ENCODE results near the gene TMEM253. TPM values are rescaled to one million over a fixed set of nuclear protein-coding genes. Genes with fewer than 3 reads are reported as not detected.
A peak's percentile ranks its signal among the peaks of the same experiment; 100 is the strongest.

TMEM253 gene
- polyA plus RNA-seq, 3 donors, result 0.05 TPM; not detected in 2

DNA sequence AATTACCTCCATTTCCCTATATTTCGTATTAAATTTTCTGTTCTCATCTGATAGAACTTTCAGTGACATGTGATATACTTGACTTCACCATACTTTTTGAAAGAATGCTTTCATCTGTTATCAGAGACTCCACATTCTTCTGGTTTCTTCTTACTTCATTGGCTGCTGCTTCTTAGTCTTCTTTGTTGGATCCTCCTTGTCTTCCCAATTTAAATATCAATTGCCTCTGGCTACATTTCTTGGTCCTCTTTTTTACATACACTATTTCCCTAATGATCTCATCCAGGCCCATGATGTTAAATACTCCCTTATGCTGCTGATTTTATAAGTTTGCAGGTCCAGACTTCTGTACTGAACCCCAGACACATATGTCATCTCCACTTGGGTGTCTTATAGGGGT lies 33.0 kb downstream of the TMEM253 start:
- Histone ChIP-seq H3K9me3 (replicated peaks in 1 of 2; ENCODE audit: control insufficient read depth in 1 of 2, insufficient read depth in 1 of 2, low read length in 2 of 2) (no peaks in the 10 kb centered on the region), H3K36me3 (replicated peaks in 1 of 2; ENCODE audit: control insufficient read depth in 1 of 2, insufficient read depth in 2 of 2, low read length in 2 of 2) (no peaks in the 10 kb centered on the region), H3K79me2 (ENCODE audit: insufficient read depth, low read length) (no peaks in the 10 kb centered on the region), H3K4me1 (ENCODE audit: control insufficient read depth in 1 of 2, insufficient read depth in 2 of 2, low read length in 2 of 2) (no peaks in the 10 kb centered on the region), H2AFZ (ENCODE audit: insufficient read depth, low read depth, low read length, poor library complexity, severe bottlenecking) (no peak overlapping the region), H3K4me3 (replicated peaks in 1 of 3; ENCODE audit: low read depth in 2 of 3, low read length in 3 of 3) (no peak overlapping the region), H3K27ac (ENCODE audit: low read depth in 1 of 2, low read length in 2 of 2) (no peak overlapping the region), H4K20me1 (ENCODE audit: insufficient read depth, low read length) (no peaks in the 10 kb centered on the region), H3K4me2 (replicated peaks; ENCODE audit: extremely low read depth, low read length, poor library complexity, severe bottlenecking) (no peak overlapping the region), H3K27me3 (ENCODE audit: control insufficient read depth in 2 of 2, insufficient read depth in 2 of 2, low read length in 2 of 2) (no peaks in the 10 kb centered on the region), H3K9ac (ENCODE audit: insufficient read depth, low read length, poor library complexity, severe bottlenecking) (no peak overlapping the region)
- TF ChIP-seq, protein P1, sequence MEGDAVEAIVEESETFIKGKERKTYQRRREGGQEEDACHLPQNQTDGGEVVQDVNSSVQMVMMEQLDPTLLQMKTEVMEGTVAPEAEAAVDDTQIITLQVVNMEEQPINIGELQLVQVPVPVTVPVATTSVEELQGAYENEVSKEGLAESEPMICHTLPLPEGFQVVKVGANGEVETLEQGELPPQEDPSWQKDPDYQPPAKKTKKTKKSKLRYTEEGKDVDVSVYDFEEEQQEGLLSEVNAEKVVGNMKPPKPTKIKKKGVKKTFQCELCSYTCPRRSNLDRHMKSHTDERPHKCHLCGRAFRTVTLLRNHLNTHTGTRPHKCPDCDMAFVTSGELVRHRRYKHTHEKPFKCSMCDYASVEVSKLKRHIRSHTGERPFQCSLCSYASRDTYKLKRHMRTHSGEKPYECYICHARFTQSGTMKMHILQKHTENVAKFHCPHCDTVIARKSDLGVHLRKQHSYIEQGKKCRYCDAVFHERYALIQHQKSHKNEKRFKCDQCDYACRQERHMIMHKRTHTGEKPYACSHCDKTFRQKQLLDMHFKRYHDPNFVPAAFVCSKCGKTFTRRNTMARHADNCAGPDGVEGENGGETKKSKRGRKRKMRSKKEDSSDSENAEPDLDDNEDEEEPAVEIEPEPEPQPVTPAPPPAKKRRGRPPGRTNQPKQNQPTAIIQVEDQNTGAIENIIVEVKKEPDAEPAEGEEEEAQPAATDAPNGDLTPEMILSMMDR (IDR thresholded peaks at IDR 0.05), result no peak
- DNase-seq, result no peak
- intact Hi-C loops (cut with micrococcal nuclease), result no loop called here
- H3K4me1 Mint-ChIP-seq, result peaks cover 3% of the 10 kb centered on the region
- H3K36me3 Mint-ChIP-seq, result no peaks in the 10 kb centered on the region
- H3K27ac Mint-ChIP-seq, result no peak overlapping the region
- H3K27me3 Mint-ChIP-seq (ENCODE audit: low read depth in 3 of 3), result peaks cover 1 to 7% (median 3%) of the 10 kb centered on the region in 3 donors
- no peak overlapping the region for H3K4me3 Mint-ChIP-seq
- peaks cover 0 to 11% (median 2%) of the 10 kb centered on the region in 7 donors for H3K9me3 Mint-ChIP-seq
- WGBS (ENCODE audit: insufficient coverage), result no CpG with 5 or more reads among the region's 1 CpG

DNA sequence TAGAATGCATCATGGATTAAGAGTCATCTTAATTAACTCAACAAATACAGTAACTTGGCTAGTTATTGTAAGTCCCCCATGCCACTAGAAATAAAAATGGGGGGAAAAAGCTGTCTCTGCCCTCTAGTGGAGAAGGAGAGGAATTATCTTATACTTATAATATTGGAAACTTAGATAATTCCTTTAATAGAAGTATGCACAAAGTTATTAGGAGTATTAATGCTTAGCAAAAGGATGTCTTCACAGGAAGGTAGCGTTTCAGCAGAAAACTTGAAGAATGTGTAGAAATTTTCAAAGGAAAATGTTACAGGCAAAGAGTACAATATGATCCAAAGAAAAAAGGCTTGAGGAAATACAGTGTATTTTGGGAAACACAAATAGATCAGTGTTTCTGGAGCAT lies 35.2 kb downstream of the TMEM253 start:
- Histone ChIP-seq H4K20me1 (ENCODE audit: insufficient read depth, low read length) (no peaks in the 10 kb centered on the region), H2AFZ (ENCODE audit: insufficient read depth, low read depth, low read length, poor library complexity, severe bottlenecking) (no peak overlapping the region), H3K79me2 (ENCODE audit: insufficient read depth, low read length) (no peaks in the 10 kb centered on the region), H3K4me1 (ENCODE audit: control insufficient read depth in 1 of 2, insufficient read depth in 2 of 2, low read length in 2 of 2) (no peaks in the 10 kb centered on the region), H3K36me3 (replicated peaks in 1 of 2; ENCODE audit: control insufficient read depth in 1 of 2, insufficient read depth in 2 of 2, low read length in 2 of 2) (no peaks in the 10 kb centered on the region), H3K4me3 (replicated peaks in 1 of 3; ENCODE audit: low read depth in 2 of 3, low read length in 3 of 3) (no peak overlapping the region), H3K27me3 (ENCODE audit: control insufficient read depth in 2 of 2, insufficient read depth in 2 of 2, low read length in 2 of 2) (no peaks in the 10 kb centered on the region), H3K4me2 (replicated peaks; ENCODE audit: extremely low read depth, low read length, poor library complexity, severe bottlenecking) (no peak overlapping the region), H3K9me3 (replicated peaks in 1 of 2; ENCODE audit: control insufficient read depth in 1 of 2, insufficient read depth in 1 of 2, low read length in 2 of 2) (no peaks in the 10 kb centered on the region), H3K9ac (ENCODE audit: insufficient read depth, low read length, poor library complexity, severe bottlenecking) (no peak overlapping the region), H3K27ac (ENCODE audit: low read depth in 1 of 2, low read length in 2 of 2) (no peak overlapping the region)
- DNase-seq, result peak in 2 of 3 donors; percentile 3 to 11
- peaks cover 0 to 5% (median 0%) of the 10 kb centered on the region in 7 donors for H3K9me3 Mint-ChIP-seq
- no peak overlapping the region for H3K27ac Mint-ChIP-seq
- no peak overlapping the region for H3K4me3 Mint-ChIP-seq
- no CpG with 5 or more reads among the region's 1 CpG for WGBS (ENCODE audit: insufficient coverage)
- H3K27me3 Mint-ChIP-seq (ENCODE audit: low read depth in 3 of 3), result peaks cover 2 to 4% (median 3%) of the 10 kb centered on the region in 3 donors
- peaks cover 3% of the 10 kb centered on the region for H3K4me1 Mint-ChIP-seq
- TF ChIP-seq, protein P1 (IDR thresholded peaks at IDR 0.05), result peak; percentile 88
- no peaks in the 10 kb centered on the region for H3K36me3 Mint-ChIP-seq
- intact Hi-C loops (cut with micrococcal nuclease), result no loop called here

All from CD14-positive monocyte (primary cell).